GM18505 (cell line): Measurements from ENCODE around the gene SMAD1.

ENCODE experiments used
- ATAC-seq: cut with Tn5 transposase; IDR thresholded peaks from one replicate; pipeline ENCODE4 v1.9.1; 2021; ENCODE audit not compliant: unreplicated experiment
- POLR2A ChIP-seq: IDR thresholded peaks from 4 replicates; pipeline ENCODE4 v1.6.1; 2011; ENCODE audit warnings: borderline replicate concordance; ENCODE audit not compliant: insufficient read depth, insufficient read length; ENCODE audit errors: extremely low read depth

SMAD1 gene

DNA sequence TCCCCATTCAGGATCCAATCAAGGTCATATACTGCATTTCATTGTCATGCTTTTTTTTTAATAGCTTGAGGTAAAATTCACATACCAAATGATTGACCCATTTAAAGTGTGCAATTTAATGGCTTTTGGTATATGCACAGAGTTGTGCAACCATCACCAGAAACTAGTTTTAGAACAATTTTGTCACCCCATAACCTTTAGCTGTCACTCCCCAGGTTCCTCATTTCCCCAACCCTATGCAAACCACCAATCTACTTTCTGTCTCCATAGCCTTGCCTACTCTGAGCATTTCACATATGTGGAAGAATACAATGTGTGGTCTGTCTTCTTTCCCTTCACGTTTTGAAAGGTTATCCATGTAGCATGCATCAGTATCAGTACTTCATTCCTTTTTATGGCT lies 1.4 kb upstream of the SMAD1 start:
- no peak for ATAC-seq
- TF ChIP-seq POLR2A = no peak

DNA sequence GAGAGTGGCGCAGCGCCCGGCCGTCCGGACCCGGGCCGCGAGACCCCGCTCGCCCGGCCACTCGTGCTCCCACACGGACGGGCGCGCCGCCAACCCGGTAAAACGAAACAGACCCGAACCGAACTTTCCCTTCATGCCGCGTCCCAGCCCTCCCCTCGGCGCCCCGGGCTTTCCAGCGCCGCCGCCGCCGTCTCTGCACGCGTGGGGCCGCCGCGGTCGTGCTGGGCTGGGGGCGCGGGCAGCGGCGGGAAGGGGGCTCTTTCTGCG lies 222 bp downstream of the SMAD1 start:
- no peak for TF ChIP-seq POLR2A
- no peak for ATAC-seq

- ATAC-seq = peak; percentile 40
- TF ChIP-seq POLR2A = no peak
These were observed 770 bp downstream of the SMAD1 start for GRCh38 chr4:145482209-145483037.

- TF ChIP-seq POLR2A = no peak
- no peak for ATAC-seq
These were observed 1.9 kb downstream of the SMAD1 start for GRCh38 chr4:145483514-145483913.

GRCh38 chr4:145484225-145484846 lies 2.7 kb downstream of the SMAD1 start:
- no peak for TF ChIP-seq POLR2A
- ATAC-seq = no peak

- no peak for ATAC-seq
- no peak for TF ChIP-seq POLR2A
These were observed 3.5 kb downstream of the SMAD1 start for GRCh38 chr4:145485120-145485519.

DNA sequence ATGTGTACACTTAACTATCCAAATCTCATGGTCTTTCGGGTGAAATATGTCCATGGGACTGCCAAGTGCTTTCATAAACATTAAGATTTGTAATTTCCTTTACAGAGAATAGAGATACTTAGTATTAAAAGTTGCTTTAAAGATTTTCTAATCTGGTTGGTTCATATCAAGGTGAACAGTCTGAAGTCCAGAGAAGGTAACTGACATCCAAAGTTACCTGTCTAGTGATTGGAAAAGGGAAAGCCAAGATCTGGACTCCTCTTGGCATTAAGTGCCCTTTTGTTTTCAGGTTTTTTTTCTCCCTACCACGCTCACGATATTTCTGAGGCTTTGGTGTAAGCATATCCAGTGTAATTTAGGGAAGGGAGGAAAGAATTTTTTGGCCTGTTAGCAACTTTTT lies 5.0 kb downstream of the SMAD1 start:
- no peak for ATAC-seq
- TF ChIP-seq POLR2A = no peak

DNA sequence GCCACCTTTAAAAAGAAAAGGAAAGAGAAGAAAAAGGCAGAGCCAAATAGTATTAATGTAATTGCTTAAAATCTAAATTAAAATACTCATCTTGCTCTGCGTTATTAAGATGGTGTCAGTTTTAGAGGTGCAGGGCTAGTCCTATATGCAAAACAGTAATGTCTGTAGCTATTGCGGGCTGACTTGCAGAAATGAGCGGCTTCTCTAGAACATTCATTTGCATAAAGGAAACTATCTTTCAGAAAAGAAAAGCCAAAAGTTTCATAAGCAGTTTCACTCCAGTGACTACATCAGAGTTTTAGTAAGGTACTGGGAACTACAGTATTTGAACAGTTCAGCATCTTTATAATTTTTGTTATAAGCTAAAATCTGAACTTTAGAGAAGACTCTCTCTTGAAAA lies 6.0 kb downstream of the SMAD1 start:
- TF ChIP-seq POLR2A = no peak

GRCh38 chr4:145488310-145488709 lies 6.7 kb downstream of the SMAD1 start:
- no peak for TF ChIP-seq POLR2A
- no peak for ATAC-seq

More for the DNA sequence above, 6.0 kb downstream of the SMAD1 start:
- peak; percentile 96 for ATAC-seq

DNA sequence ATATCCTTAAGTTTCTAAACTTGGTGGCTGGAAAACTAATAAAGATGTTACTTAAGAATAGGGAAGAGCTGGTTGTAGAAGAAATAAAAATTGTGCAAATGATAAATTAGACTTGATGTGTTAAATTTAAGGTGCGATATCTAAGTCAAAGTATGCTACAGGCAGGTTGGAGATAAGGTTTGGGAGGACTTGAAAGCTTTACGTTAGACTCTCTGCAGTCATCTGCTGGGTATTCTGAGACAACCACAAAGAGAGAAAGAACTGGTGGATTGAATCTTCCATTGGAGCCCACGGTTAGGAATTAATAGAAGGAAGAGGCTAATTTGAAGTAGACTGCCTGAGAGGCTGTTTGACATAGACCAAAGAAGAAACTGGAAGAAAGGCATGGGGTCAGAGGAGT lies 7.9 kb downstream of the SMAD1 start:
- no peak for ATAC-seq
- TF ChIP-seq POLR2A = no peak

GRCh38 chr4:145490361-145490760 lies 8.7 kb downstream of the SMAD1 start:
- no peak for ATAC-seq

DNA sequence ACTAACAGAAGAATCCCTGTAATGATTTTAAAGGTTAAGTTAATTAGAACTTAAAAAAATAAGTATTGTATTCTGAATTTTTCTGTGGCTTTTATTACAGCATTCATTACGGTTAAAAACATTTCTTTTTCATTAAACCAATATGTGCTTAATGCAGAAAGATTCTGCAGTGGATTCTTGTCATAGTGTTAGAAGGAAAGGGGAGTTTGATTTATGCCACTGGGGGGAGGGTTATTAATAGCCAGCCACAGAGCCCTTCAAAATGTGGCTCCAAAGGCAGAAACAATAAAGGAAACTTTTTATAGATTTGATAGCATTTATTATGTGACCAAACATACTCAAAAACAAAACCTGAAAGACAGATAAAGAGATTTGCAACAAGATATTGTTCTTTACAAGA lies 9.1 kb downstream of the SMAD1 start:
- TF ChIP-seq POLR2A = no peak

More at GRCh38 chr4:145490361-145490760, 8.7 kb downstream of the SMAD1 start:
- no peak for TF ChIP-seq POLR2A

DNA sequence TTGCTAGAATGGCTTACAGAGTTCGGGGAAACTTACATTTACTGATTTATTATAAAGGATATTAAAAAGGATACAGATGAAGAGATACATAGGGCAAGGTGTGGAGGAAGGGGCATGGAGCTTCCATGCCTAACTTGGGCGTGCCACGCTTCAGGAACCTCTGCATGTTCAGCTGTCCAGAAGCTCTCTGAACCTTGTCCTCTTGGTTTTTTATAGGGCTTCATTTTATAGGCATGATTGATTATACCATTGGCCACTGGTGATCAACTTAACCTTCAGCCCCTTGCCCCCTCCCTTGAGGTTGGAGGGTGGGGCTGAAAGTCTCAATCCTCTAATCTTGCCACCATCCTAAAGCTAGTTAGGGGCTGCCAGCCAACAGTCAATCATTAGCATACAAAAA lies 10.7 kb downstream of the SMAD1 start:
- no peak for ATAC-seq
- TF ChIP-seq POLR2A = no peak

More for the DNA sequence above, 9.1 kb downstream of the SMAD1 start:
- ATAC-seq = no peak

- no peak for ATAC-seq
- TF ChIP-seq POLR2A = no peak
These were observed 11.5 kb downstream of the SMAD1 start for GRCh38 chr4:145493166-145493565.
